Measurements from ENCODE around the gene PDE1C. TPM values are rescaled to one million over a fixed set of nuclear protein-coding genes. Genes with fewer than 3 reads are reported as not detected.

PDE1C gene
- total RNA-seq, 2 donors from 2014 or later, result not detected

GRCh38 chr7:32047801-32048200 is 22.4 kb downstream of the PDE1C start:
- ATAC-seq (no peak), DNase-seq (no peak)
- no peaks in the 10 kb centered on the region for H3K4me1 Mint-ChIP-seq
- H3K9me3 ChIP-seq (ENCODE audit: control insufficient read depth, low read length, poor library complexity, severe bottlenecking), result peaks cover 2% of the 10 kb centered on the region
- no peaks in the 10 kb centered on the region for H3K27me3 Mint-ChIP-seq
- H3K36me3 Mint-ChIP-seq (ENCODE audit: low read depth), result no peaks in the 10 kb centered on the region
- H3K4me3 Mint-ChIP-seq, result no peak overlapping the region
- no peak overlapping the region for H3K27ac Mint-ChIP-seq

GRCh38 chr7:32047075-32047474 is 23.1 kb downstream of the PDE1C start:
- Mint-ChIP-seq H3K4me3 (no peak overlapping the region), H3K27me3 (no peaks in the 10 kb centered on the region), H3K4me1 (no peaks in the 10 kb centered on the region), H3K27ac (no peak overlapping the region), H3K36me3 (ENCODE audit: low read depth) (no peaks in the 10 kb centered on the region)
- ATAC-seq (no peak), DNase-seq (no peak)
- H3K9me3 ChIP-seq (ENCODE audit: control insufficient read depth, low read length, poor library complexity, severe bottlenecking), result peaks cover 1% of the 10 kb centered on the region

DNA sequence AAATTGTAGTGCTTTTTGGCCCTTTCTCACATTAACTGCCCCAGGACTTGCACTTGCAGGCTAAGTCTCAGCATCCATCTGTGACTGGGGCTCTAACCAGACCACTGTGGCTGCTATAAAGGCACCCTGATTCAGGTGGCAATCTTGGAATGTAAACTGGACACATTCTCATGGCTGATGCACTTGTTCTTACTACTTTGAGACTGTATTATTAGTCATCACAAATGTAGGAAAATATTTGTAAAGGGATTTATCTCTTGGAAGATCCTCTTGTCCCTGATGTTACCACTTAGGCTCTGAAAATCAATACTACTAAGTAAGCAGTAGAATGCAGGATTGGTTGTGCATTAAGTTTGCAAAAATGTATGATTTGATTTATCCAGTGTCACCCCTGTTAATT is 25.0 kb downstream of the PDE1C start:
- H3K9me3 ChIP-seq (ENCODE audit: control insufficient read depth, low read length, poor library complexity, severe bottlenecking), result no peaks in the 10 kb centered on the region
- no peak overlapping the region for H3K4me3 Mint-ChIP-seq
- H3K27ac Mint-ChIP-seq, result no peak overlapping the region
- no peaks in the 10 kb centered on the region for H3K27me3 Mint-ChIP-seq
- ATAC-seq (no peak), DNase-seq (no peak)
- H3K4me1 Mint-ChIP-seq, result no peaks in the 10 kb centered on the region
- no peaks in the 10 kb centered on the region for H3K36me3 Mint-ChIP-seq (ENCODE audit: low read depth)

DNA sequence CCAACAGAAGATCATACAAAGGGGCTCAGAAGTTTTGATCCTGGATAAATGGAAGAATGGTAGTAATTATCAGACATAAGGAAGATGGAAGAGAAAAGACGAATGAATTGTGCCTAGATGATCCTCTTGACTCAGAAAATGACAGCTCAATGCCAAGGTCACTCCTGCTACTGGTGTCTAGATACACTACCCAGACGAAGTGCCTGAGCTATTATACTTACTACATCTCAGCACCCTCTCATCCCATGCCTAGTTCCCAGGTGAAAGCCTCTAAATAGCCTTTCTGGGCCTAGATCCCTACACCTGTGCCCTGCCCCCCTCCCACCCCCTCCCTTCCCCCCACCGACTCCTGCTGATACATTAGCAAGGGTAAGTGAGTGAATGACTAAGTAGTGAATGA is 25.5 kb downstream of the PDE1C start:
- no peaks in the 10 kb centered on the region for H3K4me1 Mint-ChIP-seq
- no peaks in the 10 kb centered on the region for H3K36me3 Mint-ChIP-seq (ENCODE audit: low read depth)
- H3K27ac Mint-ChIP-seq, result no peak overlapping the region

GRCh38 chr7:32043688-32044087 is 26.5 kb downstream of the PDE1C start:
- Mint-ChIP-seq H3K27ac (no peak overlapping the region), H3K36me3 (ENCODE audit: low read depth) (no peaks in the 10 kb centered on the region), H3K4me1 (no peaks in the 10 kb centered on the region), H3K27me3 (no peaks in the 10 kb centered on the region), H3K4me3 (no peak overlapping the region)
- DNase-seq (no peak), ATAC-seq (no peak)
- H3K9me3 ChIP-seq (ENCODE audit: control insufficient read depth, low read length, poor library complexity, severe bottlenecking), result no peaks in the 10 kb centered on the region

More for the DNA sequence above, 25.5 kb downstream of the PDE1C start:
- no peak overlapping the region for H3K4me3 Mint-ChIP-seq
- H3K9me3 ChIP-seq (ENCODE audit: control insufficient read depth, low read length, poor library complexity, severe bottlenecking), result no peaks in the 10 kb centered on the region
- DNase-seq (no peak), ATAC-seq (no peak)
- no peaks in the 10 kb centered on the region for H3K27me3 Mint-ChIP-seq

DNA sequence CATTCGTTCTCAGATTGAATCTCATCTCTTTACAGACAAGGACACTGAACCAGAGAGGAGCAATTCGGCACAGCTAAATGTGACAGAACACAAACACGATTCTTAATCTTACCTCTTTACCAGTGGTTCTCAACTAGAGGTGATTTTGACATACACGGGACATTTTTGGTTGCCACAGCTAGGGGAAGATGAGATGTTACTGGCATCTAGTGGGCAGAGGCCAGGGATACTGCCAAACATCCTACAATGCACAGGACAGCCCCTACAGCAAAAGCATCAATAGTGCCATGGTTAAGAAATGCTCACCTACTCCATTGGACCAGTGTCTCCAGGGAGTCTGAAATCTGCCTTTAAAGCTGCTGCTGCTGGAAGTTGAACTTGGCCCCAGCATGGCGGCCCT is 27.3 kb downstream of the PDE1C start:
- Mint-ChIP-seq H3K4me3 (no peak overlapping the region), H3K36me3 (ENCODE audit: low read depth) (no peaks in the 10 kb centered on the region), H3K4me1 (no peaks in the 10 kb centered on the region), H3K27ac (no peak overlapping the region), H3K27me3 (no peaks in the 10 kb centered on the region)
- ATAC-seq (no peak), DNase-seq (no peak)
- no peaks in the 10 kb centered on the region for H3K9me3 ChIP-seq (ENCODE audit: control insufficient read depth, low read length, poor library complexity, severe bottlenecking)

GRCh38 chr7:32039000-32039756 is 31.0 kb downstream of the PDE1C start:
- no peaks in the 10 kb centered on the region for H3K9me3 ChIP-seq (ENCODE audit: control insufficient read depth, low read length, poor library complexity, severe bottlenecking)
- H3K4me3 Mint-ChIP-seq, result no peak overlapping the region
- DNase-seq (no peak), ATAC-seq (no peak)
- H3K4me1 Mint-ChIP-seq, result no peaks in the 10 kb centered on the region
- H3K27me3 Mint-ChIP-seq, result no peaks in the 10 kb centered on the region
- H3K27ac Mint-ChIP-seq, result no peak overlapping the region
- H3K36me3 Mint-ChIP-seq (ENCODE audit: low read depth), result no peaks in the 10 kb centered on the region

GRCh38 chr7:32037650-32038198 is 32.5 kb downstream of the PDE1C start:
- Mint-ChIP-seq H3K27me3 (no peaks in the 10 kb centered on the region), H3K36me3 (ENCODE audit: low read depth) (no peaks in the 10 kb centered on the region), H3K4me3 (no peak overlapping the region), H3K4me1 (no peaks in the 10 kb centered on the region), H3K27ac (no peak overlapping the region)
- H3K9me3 ChIP-seq (ENCODE audit: control insufficient read depth, low read length, poor library complexity, severe bottlenecking), result no peaks in the 10 kb centered on the region
- DNase-seq, result no peak
- ATAC-seq, result no peak

- no peaks in the 10 kb centered on the region for H3K27me3 Mint-ChIP-seq
- ATAC-seq, result no peak
- no peaks in the 10 kb centered on the region for H3K4me1 Mint-ChIP-seq
- no peak overlapping the region for H3K27ac Mint-ChIP-seq
- no peak overlapping the region for H3K4me3 Mint-ChIP-seq
- no peaks in the 10 kb centered on the region for H3K36me3 Mint-ChIP-seq (ENCODE audit: low read depth)
- no peak for DNase-seq
- no peaks in the 10 kb centered on the region for H3K9me3 ChIP-seq (ENCODE audit: control insufficient read depth, low read length, poor library complexity, severe bottlenecking)
These were observed 33.6 kb downstream of the PDE1C start for GRCh38 chr7:32036557-32036956.

DNA sequence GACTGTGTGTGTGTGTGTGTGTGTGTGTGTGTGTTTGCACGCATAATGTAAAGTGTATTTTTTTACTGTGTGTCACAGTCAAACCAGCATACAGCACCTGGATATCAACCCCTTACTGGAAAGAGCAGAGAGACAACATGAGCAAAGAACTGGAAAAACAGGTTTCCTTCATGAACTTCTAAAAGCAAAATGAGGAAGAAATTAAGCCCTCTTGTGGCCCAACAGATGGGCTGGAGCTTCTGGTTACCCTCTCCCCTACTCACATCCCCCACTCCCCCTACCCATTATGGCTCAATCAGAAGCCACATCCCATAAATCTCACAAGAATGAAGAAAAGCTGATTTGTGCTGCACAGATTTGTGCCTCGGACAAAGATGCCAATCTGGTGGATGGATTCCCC is 36.2 kb downstream of the PDE1C start:
- Mint-ChIP-seq H3K4me1 (no peaks in the 10 kb centered on the region), H3K27me3 (no peaks in the 10 kb centered on the region), H3K36me3 (ENCODE audit: low read depth) (no peaks in the 10 kb centered on the region), H3K4me3 (no peak overlapping the region), H3K27ac (no peak overlapping the region)
- DNase-seq, result no peak
- ATAC-seq, result no peak
- H3K9me3 ChIP-seq (ENCODE audit: control insufficient read depth, low read length, poor library complexity, severe bottlenecking), result no peaks in the 10 kb centered on the region

- no peaks in the 10 kb centered on the region for H3K27me3 Mint-ChIP-seq
- H3K9me3 ChIP-seq (ENCODE audit: control insufficient read depth, low read length, poor library complexity, severe bottlenecking), result no peaks in the 10 kb centered on the region
- H3K4me3 Mint-ChIP-seq, result no peak overlapping the region
- no peaks in the 10 kb centered on the region for H3K36me3 Mint-ChIP-seq (ENCODE audit: low read depth)
- no peak for DNase-seq
- no peak overlapping the region for H3K27ac Mint-ChIP-seq
- H3K4me1 Mint-ChIP-seq, result no peaks in the 10 kb centered on the region
- ATAC-seq, result no peak
These were observed 37.2 kb downstream of the PDE1C start for GRCh38 chr7:32033006-32033405.

GRCh38 chr7:32032211-32032610 is 38.0 kb downstream of the PDE1C start:
- H3K36me3 Mint-ChIP-seq (ENCODE audit: low read depth), result no peaks in the 10 kb centered on the region
- no peaks in the 10 kb centered on the region for H3K9me3 ChIP-seq (ENCODE audit: control insufficient read depth, low read length, poor library complexity, severe bottlenecking)
- H3K4me1 Mint-ChIP-seq, result no peaks in the 10 kb centered on the region
- ATAC-seq (no peak), DNase-seq (no peak)
- no peaks in the 10 kb centered on the region for H3K27me3 Mint-ChIP-seq
- H3K27ac Mint-ChIP-seq, result no peak overlapping the region
- H3K4me3 Mint-ChIP-seq, result no peak overlapping the region

GRCh38 chr7:32030904-32031692 is 39.1 kb downstream of the PDE1C start:
- no peaks in the 10 kb centered on the region for H3K4me1 Mint-ChIP-seq
- DNase-seq, result no peak
- H3K27me3 Mint-ChIP-seq, result no peaks in the 10 kb centered on the region
- no peak for ATAC-seq
- H3K36me3 Mint-ChIP-seq (ENCODE audit: low read depth), result no peaks in the 10 kb centered on the region
- H3K27ac Mint-ChIP-seq, result no peak overlapping the region
- H3K9me3 ChIP-seq (ENCODE audit: control insufficient read depth, low read length, poor library complexity, severe bottlenecking), result no peaks in the 10 kb centered on the region
- no peak overlapping the region for H3K4me3 Mint-ChIP-seq

GRCh38 chr7:32026083-32026425 is 44.2 kb downstream of the PDE1C start:
- Mint-ChIP-seq H3K27ac (no peak overlapping the region), H3K27me3 (no peaks in the 10 kb centered on the region), H3K4me3 (no peak overlapping the region), H3K4me1 (no peaks in the 10 kb centered on the region), H3K36me3 (ENCODE audit: low read depth) (no peaks in the 10 kb centered on the region)
- no peak for DNase-seq
- ATAC-seq, result no peak
- no peaks in the 10 kb centered on the region for H3K9me3 ChIP-seq (ENCODE audit: control insufficient read depth, low read length, poor library complexity, severe bottlenecking)

Data from T-helper 17 cell (primary cell).